Ectodermal cell (in vitro differentiated cells): ENCODE measurements around the gene STXBP6.

Experiments used
- H3K27ac ChIP-seq: 2 replicates; pipeline ENCODE4 v1.7.0; 2013; ENCODE audit warnings: mild to moderate bottlenecking, low read depth, low read length; ENCODE audit not compliant: insufficient read depth, poor library complexity, severe bottlenecking
- H3K27me3 ChIP-seq: 2 replicates; pipeline ENCODE4 v1.7.0; 2013; ENCODE audit warnings: mild to moderate bottlenecking, low read length; ENCODE audit not compliant: insufficient read depth, control insufficient read depth, poor library complexity, severe bottlenecking
- H3K36me3 ChIP-seq: one replicate; pipeline ENCODE4 v1.7.0; 2013; ENCODE audit warnings: low read length; ENCODE audit not compliant: control insufficient read depth, insufficient read depth
- H3K4me1 ChIP-seq: one replicate; pipeline ENCODE4 v1.7.0; 2013; ENCODE audit warnings: low read length; ENCODE audit not compliant: control insufficient read depth, insufficient read depth
- H3K4me3 ChIP-seq: 2 replicates; pipeline ENCODE4 v1.7.0; 2013; ENCODE audit warnings: low read depth, low read length, control low read depth; ENCODE audit not compliant: insufficient read depth
- H3K9me3 ChIP-seq: 2 replicates; pipeline ENCODE4 v1.7.0; 2013; ENCODE audit warnings: mild to moderate bottlenecking, low read length, moderate library complexity; ENCODE audit not compliant: control insufficient read depth
- WGBS, 2 experiments: methylation state at CpG; one replicate each; pipeline ENCODE4 v1.1.7; 2013; ENCODE audit warnings: missing lambda C conversion rate in 2 of 2; 5-methylcytosine and 5-hydroxymethylcytosine counted together

STXBP6 gene

GRCh38 chr14:24851837-24852236 is 198.1 kb downstream of the STXBP6 start:
- Histone ChIP-seq H3K36me3 (no peaks in the 10 kb centered on the region), H3K4me3 (no peak overlapping the region), H3K9me3 (no peaks in the 10 kb centered on the region), H3K27me3 (no peaks in the 10 kb centered on the region), H3K27ac (no peak overlapping the region), H3K4me1 (peaks cover 6% of the 10 kb centered on the region)

GRCh38 chr14:24851406-24851805 is 198.5 kb downstream of the STXBP6 start:
- Histone ChIP-seq H3K27ac (no peak overlapping the region), H3K36me3 (no peaks in the 10 kb centered on the region), H3K4me1 (peaks cover 6% of the 10 kb centered on the region), H3K4me3 (no peak overlapping the region), H3K27me3 (no peaks in the 10 kb centered on the region), H3K9me3 (no peaks in the 10 kb centered on the region)
- 90 to 93% methylated on average over 4 of the region's 4 CpGs for WGBS, 2 experiments

- WGBS, 2 experiments = 86 to 100% methylated on average over 1 to 2 of the region's 2 CpGs
- H3K9me3 ChIP-seq = no peaks in the 10 kb centered on the region
- H3K27ac ChIP-seq = no peak overlapping the region
- H3K36me3 ChIP-seq = no peaks in the 10 kb centered on the region
- no peak overlapping the region for H3K4me3 ChIP-seq
- H3K4me1 ChIP-seq = peaks cover 6% of the 10 kb centered on the region
- no peaks in the 10 kb centered on the region for H3K27me3 ChIP-seq
Observed at GRCh38 chr14:24850072-24850471, 199.9 kb downstream of the STXBP6 start.

GRCh38 chr14:24849471-24849870 is 200.5 kb downstream of the STXBP6 start:
- Histone ChIP-seq H3K4me3 (no peak overlapping the region), H3K27me3 (no peaks in the 10 kb centered on the region), H3K27ac (no peak overlapping the region), H3K36me3 (no peaks in the 10 kb centered on the region), H3K4me1 (peaks cover 6% of the 10 kb centered on the region), H3K9me3 (no peaks in the 10 kb centered on the region)
- WGBS, 2 experiments = 93 to 100% methylated on average over 1 to 2 of the region's 2 CpGs

- peaks cover 6% of the 10 kb centered on the region for H3K4me1 ChIP-seq
- H3K9me3 ChIP-seq = no peaks in the 10 kb centered on the region
- H3K36me3 ChIP-seq = no peaks in the 10 kb centered on the region
- no peaks in the 10 kb centered on the region for H3K27me3 ChIP-seq
- H3K27ac ChIP-seq = no peak overlapping the region
- 93 to 96% methylated on average over 3 of the region's 3 CpGs for WGBS, 2 experiments
- no peak overlapping the region for H3K4me3 ChIP-seq
Observed at GRCh38 chr14:24848102-24848790, 201.7 kb downstream of the STXBP6 start.

- Histone ChIP-seq H3K27ac (no peak overlapping the region), H3K4me1 (peaks cover 6% of the 10 kb centered on the region), H3K36me3 (no peaks in the 10 kb centered on the region), H3K4me3 (no peak overlapping the region), H3K27me3 (no peaks in the 10 kb centered on the region), H3K9me3 (no peaks in the 10 kb centered on the region)
Observed at GRCh38 chr14:24847568-24848095, 202.3 kb downstream of the STXBP6 start.

GRCh38 chr14:24846261-24846660 is 203.7 kb downstream of the STXBP6 start:
- H3K27ac ChIP-seq = no peak overlapping the region
- no peaks in the 10 kb centered on the region for H3K4me1 ChIP-seq
- no peak overlapping the region for H3K4me3 ChIP-seq
- no peaks in the 10 kb centered on the region for H3K9me3 ChIP-seq
- H3K27me3 ChIP-seq = no peaks in the 10 kb centered on the region
- no peaks in the 10 kb centered on the region for H3K36me3 ChIP-seq
- 89 to 100% methylated on average over 2 to 3 of the region's 3 CpGs for WGBS, 2 experiments

GRCh38 chr14:24845851-24846250 is 204.1 kb downstream of the STXBP6 start:
- Histone ChIP-seq H3K27ac (no peak overlapping the region), H3K27me3 (no peaks in the 10 kb centered on the region), H3K4me1 (no peaks in the 10 kb centered on the region), H3K36me3 (no peaks in the 10 kb centered on the region), H3K4me3 (no peak overlapping the region), H3K9me3 (no peaks in the 10 kb centered on the region)
- WGBS, 2 experiments = 64 to 73% methylated on average over 1 to 2 of the region's 2 CpGs

GRCh38 chr14:24844011-24844410 is 205.9 kb downstream of the STXBP6 start:
- Histone ChIP-seq H3K36me3 (no peaks in the 10 kb centered on the region), H3K4me1 (peaks cover 1% of the 10 kb centered on the region), H3K4me3 (no peak overlapping the region), H3K27me3 (no peaks in the 10 kb centered on the region), H3K27ac (no peak overlapping the region), H3K9me3 (no peaks in the 10 kb centered on the region)
- 95 to 99% methylated on average over 5 of the region's 5 CpGs for WGBS, 2 experiments

- no peaks in the 10 kb centered on the region for H3K27me3 ChIP-seq
- no peaks in the 10 kb centered on the region for H3K9me3 ChIP-seq
- no peaks in the 10 kb centered on the region for H3K36me3 ChIP-seq
- H3K4me3 ChIP-seq = no peak overlapping the region
- WGBS, 2 experiments = 100% methylated on average over 2 of the region's 2 CpGs; no CpG with 5 or more reads in 1 of the 2 experiments
- H3K27ac ChIP-seq = no peak overlapping the region
- peaks cover 6% of the 10 kb centered on the region for H3K4me1 ChIP-seq
Observed at GRCh38 chr14:24843494-24843893, 206.5 kb downstream of the STXBP6 start.
